Adrenal gland (tissue), 5 donors: Measurements from ENCODE around the gene SLC34A1.

Source experiments
- CTCF ChIP-seq, 6 experiments: fragments of 450-650 bp in 4 of 6; fragments of 200-600 bp in 2 of 6; sonication (generic) in 1 of 6; IDR thresholded peaks; 1 replicate in 5 of 6; 2 replicates in 1 of 6; pipeline versions ENCODE4 v1.5.1 to v1.8.0; 2016 to 2021; ENCODE audit warnings: antibody characterized with exemption in 6 of 6, mild to moderate bottlenecking in 2 of 6, moderate library complexity in 1 of 6
- POLR2A ChIP-seq, 2 donors: fragments of 450-650 bp; IDR thresholded peaks; one replicate each; pipeline ENCODE4 v1.6.1; 2017; ENCODE audit warnings: antibody characterized with exemption in 2 of 2, mild to moderate bottlenecking in 2 of 2, moderate library complexity in 1 of 2
- donor health status: DM: no; HTN: no; CAD: no.

GRCh38 chr5:177377851-177378776 is 6.1 kb upstream of the SLC34A1 start:
- TF ChIP-seq CTCF (IDR thresholded peaks at IDR 0.05) (no peak), POLR2A (IDR thresholded peaks at IDR 0.05) (no peak)
